ENCODE results near the gene ZNF813.

Gene ZNF813

GRCh38 chr19:53520163-53520546 lies 52.6 kb downstream of the ZNF813 start:
- no peaks in the 10 kb centered on the region for H3K27me3 Mint-ChIP-seq
- peaks cover 11 to 12% of the 10 kb centered on the region in 2 donors for H3K4me1 Mint-ChIP-seq
- no peak for DNase-seq
- H3K36me3 Mint-ChIP-seq: peaks cover 18 to 44% of the 10 kb centered on the region in 2 donors
- H3K4me3 Mint-ChIP-seq: peak overlapping the region; percentile 94 to 99
- H3K27ac Mint-ChIP-seq: peak overlapping the region; percentile 98
- peaks cover 8 to 18% of the 10 kb centered on the region in 2 donors for H3K9me3 Mint-ChIP-seq
- no peak for ATAC-seq (replicated peaks)

GRCh38 chr19:53520547-53521372 lies 53.2 kb downstream of the ZNF813 start:
- H3K27me3 Mint-ChIP-seq: no peaks in the 10 kb centered on the region
- peaks cover 9 to 21% of the 10 kb centered on the region in 2 donors for H3K9me3 Mint-ChIP-seq
- H3K27ac Mint-ChIP-seq: peak overlapping the region; percentile 98
- peaks cover 11 to 12% of the 10 kb centered on the region in 2 donors for H3K4me1 Mint-ChIP-seq
- H3K4me3 Mint-ChIP-seq: peak overlapping the region; percentile 94 to 99
- ATAC-seq (replicated peaks) (peak; percentile 97 to 98), DNase-seq (peak; percentile 93)
- peaks cover 24 to 50% of the 10 kb centered on the region in 2 donors for H3K36me3 Mint-ChIP-seq

GRCh38 chr19:53521373-53522202 lies 54.1 kb downstream of the ZNF813 start:
- Mint-ChIP-seq H3K4me3 (peak overlapping the region; percentile 94 to 99), H3K4me1 (peaks cover 11 to 12% of the 10 kb centered on the region in 2 donors), H3K9me3 (peaks cover 14 to 24% of the 10 kb centered on the region in 2 donors), H3K27ac (peak overlapping the region; percentile 98), H3K36me3 (peaks cover 29 to 56% of the 10 kb centered on the region in 2 donors), H3K27me3 (no peaks in the 10 kb centered on the region)
- DNase-seq: peak; percentile 4
- ATAC-seq (replicated peaks): peak; percentile 2 to 5

- Mint-ChIP-seq H3K4me1 (peaks cover 10% of the 10 kb centered on the region in 2 donors), H3K9me3 (peaks cover 6 to 16% of the 10 kb centered on the region in 2 donors), H3K36me3 (peaks cover 27 to 66% of the 10 kb centered on the region in 2 donors), H3K27ac (no peak overlapping the region), H3K27me3 (no peaks in the 10 kb centered on the region), H3K4me3 (no peak overlapping the region)
- ATAC-seq (replicated peaks): no peak
- DNase-seq: no peak
Observed at GRCh38 chr19:53525922-53526321, 58.4 kb downstream of the ZNF813 start.

GRCh38 chr19:53530622-53531021 lies 63.1 kb downstream of the ZNF813 start:
- no peaks in the 10 kb centered on the region for H3K4me1 Mint-ChIP-seq
- H3K36me3 Mint-ChIP-seq: peaks cover 12 to 39% of the 10 kb centered on the region in 2 donors
- no peak overlapping the region for H3K4me3 Mint-ChIP-seq
- peaks cover 4 to 6% of the 10 kb centered on the region in 2 donors for H3K9me3 Mint-ChIP-seq
- no peak for DNase-seq
- no peak for ATAC-seq (replicated peaks)
- no peak overlapping the region for H3K27ac Mint-ChIP-seq
- no peaks in the 10 kb centered on the region for H3K27me3 Mint-ChIP-seq

- Mint-ChIP-seq H3K27me3 (no peaks in the 10 kb centered on the region), H3K4me3 (no peak overlapping the region), H3K36me3 (peaks cover 6 to 31% of the 10 kb centered on the region in 2 donors), H3K9me3 (no peaks in the 10 kb centered on the region), H3K27ac (no peak overlapping the region), H3K4me1 (no peaks in the 10 kb centered on the region)
- DNase-seq: no peak
- no peak for ATAC-seq (replicated peaks)
Observed at GRCh38 chr19:53531457-53531856, 63.9 kb downstream of the ZNF813 start.

- Mint-ChIP-seq H3K36me3 (peaks cover 6 to 29% of the 10 kb centered on the region in 2 donors), H3K27me3 (no peaks in the 10 kb centered on the region), H3K27ac (no peak overlapping the region), H3K9me3 (no peaks in the 10 kb centered on the region), H3K4me3 (no peak overlapping the region), H3K4me1 (no peaks in the 10 kb centered on the region)
- no peak for ATAC-seq (replicated peaks)
- no peak for DNase-seq
Observed at GRCh38 chr19:53532362-53532761, 64.8 kb downstream of the ZNF813 start.

- Mint-ChIP-seq H3K9me3 (peaks cover 0 to 2% of the 10 kb centered on the region in 2 donors), H3K27me3 (no peaks in the 10 kb centered on the region), H3K4me3 (no peak overlapping the region), H3K36me3 (peaks cover 15 to 28% of the 10 kb centered on the region in 2 donors), H3K4me1 (peaks cover 14 to 23% of the 10 kb centered on the region in 2 donors), H3K27ac (no peak overlapping the region)
- ATAC-seq (replicated peaks) (no peak), DNase-seq (no peak)
Observed at GRCh38 chr19:53536225-53536548, 68.7 kb downstream of the ZNF813 start.

GRCh38 chr19:53537121-53537520 lies 69.6 kb downstream of the ZNF813 start:
- Mint-ChIP-seq H3K36me3 (peaks cover 20 to 26% of the 10 kb centered on the region in 2 donors), H3K4me1 (peaks cover 14 to 23% of the 10 kb centered on the region in 2 donors), H3K27ac (peak overlapping the region; percentile 100), H3K27me3 (no peaks in the 10 kb centered on the region), H3K9me3 (peaks cover 0 to 2% of the 10 kb centered on the region in 2 donors), H3K4me3 (peak overlapping the region; percentile 99)
- no peak for DNase-seq
- peak; percentile 1 to 6 for ATAC-seq (replicated peaks)

- H3K27ac Mint-ChIP-seq: peak within 1 kb of the TSS; percentile 100
- peak within 1 kb of the TSS; percentile 99 for H3K4me3 Mint-ChIP-seq
- H3K27me3 Mint-ChIP-seq: no peaks in the 10 kb centered on the region
- H3K36me3 Mint-ChIP-seq: peaks cover 19 to 28% of the 10 kb centered on the region in 2 donors
- ATAC-seq (replicated peaks) (peak; percentile 84), DNase-seq (peak; percentile 88)
- peaks cover 0 to 2% of the 10 kb centered on the region in 2 donors for H3K9me3 Mint-ChIP-seq
- peaks cover 14 to 23% of the 10 kb centered on the region in 2 donors for H3K4me1 Mint-ChIP-seq
Observed at GRCh38 chr19:53537521-53538377, 70.2 kb downstream of the ZNF813 start, which contains the start of gene ZNF331. Gene ZNF331 (plus strand): TSS chr19:53538145. CDS start chr19:53569377, 31,232 bp downstream.

GRCh38 chr19:53538378-53539109 lies 71.0 kb downstream of the ZNF813 start:
- no peaks in the 10 kb centered on the region for H3K27me3 Mint-ChIP-seq
- ATAC-seq (replicated peaks): peak; percentile 10 to 15
- peak overlapping the region; percentile 99 for H3K4me3 Mint-ChIP-seq
- no peak for DNase-seq
- peaks cover 14 to 23% of the 10 kb centered on the region in 2 donors for H3K4me1 Mint-ChIP-seq
- H3K27ac Mint-ChIP-seq: peak overlapping the region; percentile 100
- H3K36me3 Mint-ChIP-seq: peaks cover 18 to 29% of the 10 kb centered on the region in 2 donors
- peaks cover 0 to 2% of the 10 kb centered on the region in 2 donors for H3K9me3 Mint-ChIP-seq

GRCh38 chr19:53540091-53540490 lies 72.6 kb downstream of the ZNF813 start:
- Mint-ChIP-seq H3K36me3 (peaks cover 22 to 35% of the 10 kb centered on the region in 2 donors), H3K4me1 (peaks cover 14 to 23% of the 10 kb centered on the region in 2 donors), H3K27ac (no peak overlapping the region), H3K27me3 (no peaks in the 10 kb centered on the region), H3K9me3 (peaks cover 0 to 2% of the 10 kb centered on the region in 2 donors), H3K4me3 (no peak overlapping the region)
- DNase-seq (no peak), ATAC-seq (replicated peaks) (no peak)

GRCh38 chr19:53541971-53542370 lies 74.4 kb downstream of the ZNF813 start:
- H3K36me3 Mint-ChIP-seq: peaks cover 23 to 49% of the 10 kb centered on the region in 2 donors
- peaks cover 0 to 2% of the 10 kb centered on the region in 2 donors for H3K9me3 Mint-ChIP-seq
- no peak overlapping the region for H3K27ac Mint-ChIP-seq
- no peak for ATAC-seq (replicated peaks)
- H3K4me1 Mint-ChIP-seq: peaks cover 18 to 29% of the 10 kb centered on the region in 2 donors
- DNase-seq: no peak
- no peak overlapping the region for H3K4me3 Mint-ChIP-seq
- H3K27me3 Mint-ChIP-seq: no peaks in the 10 kb centered on the region
